Skeletal muscle tissue (tissue), 4 donors: ENCODE data around the gene P4HB. TPM values are rescaled to one million over a fixed set of nuclear protein-coding genes. Genes with fewer than 3 reads are reported as not detected.

Experiments used
- H3K27ac ChIP-seq: one replicate; pipeline ENCODE4 v1.7.0; 2013; ENCODE audit warnings: mild to moderate bottlenecking, low read depth, low read length, inconsistent platforms
- H3K27me3 ChIP-seq, 3 donors: one replicate each; pipeline ENCODE4 v1.7.0; 2013; ENCODE audit warnings: low read length in 3 of 3; ENCODE audit not compliant: control insufficient read depth in 3 of 3, insufficient read depth in 3 of 3
- H3K36me3 ChIP-seq, 3 donors: one replicate each; pipeline ENCODE4 v1.7.0; 2013; ENCODE audit warnings: low read length in 3 of 3; ENCODE audit not compliant: control insufficient read depth in 3 of 3, insufficient read depth in 3 of 3
- H3K4me1 ChIP-seq, 3 donors: one replicate each; pipeline ENCODE4 v1.7.0; 2013; ENCODE audit warnings: low read length in 3 of 3, mild to moderate bottlenecking in 3 of 3; ENCODE audit not compliant: control insufficient read depth in 3 of 3, insufficient read depth in 3 of 3
- H3K4me3 ChIP-seq, 3 donors: one replicate each; pipeline ENCODE4 v1.7.0; 2013; ENCODE audit warnings: low read length in 3 of 3
- H3K9ac ChIP-seq, 3 donors: one replicate each; pipeline ENCODE4 v1.7.0; 2013; ENCODE audit warnings: low read length in 3 of 3, mild to moderate bottlenecking in 3 of 3, moderate library complexity in 2 of 3, low read depth in 1 of 3
- H3K9me3 ChIP-seq, 3 donors: one replicate each; pipeline ENCODE4 v1.7.0; 2013; ENCODE audit warnings: low read length in 3 of 3; ENCODE audit not compliant: control insufficient read depth in 3 of 3
- total RNA-seq: library from RNA; depleted of rRNA; stranded (reverse); fragments of >200 nt; gene quantifications from one replicate; pipeline ENCODE4 v1.2.3, GENCODE V29; 2014
- donor health status: Osteomylitis.

Gene P4HB
- total RNA-seq, 1 donor from 2014 or later: 264 TPM

GRCh38 chr17:81846743-81847689 lies 13.3 kb downstream of the P4HB start:
- peaks cover 50 to 61% (median 57%) of the 10 kb centered on the region in 3 donors for H3K36me3 ChIP-seq
- no peak overlapping the region for H3K4me3 ChIP-seq

GRCh38 chr17:81845881-81846742 lies 14.2 kb downstream of the P4HB start:
- Histone ChIP-seq H3K9me3 (no peaks in the 10 kb centered on the region), H3K27me3 (no peaks in the 10 kb centered on the region), H3K4me1 (peaks cover 16 to 24% (median 22%) of the 10 kb centered on the region in 3 donors), H3K27ac (no peak overlapping the region), H3K4me3 (no peak overlapping the region), H3K9ac (peak overlapping the region in 1 of 3 donors; percentile 3), H3K36me3 (peaks cover 41 to 52% (median 48%) of the 10 kb centered on the region in 3 donors)

More at GRCh38 chr17:81846743-81847689, 13.3 kb downstream of the P4HB start:
- H3K9me3 ChIP-seq: no peaks in the 10 kb centered on the region
- H3K4me1 ChIP-seq: peaks cover 9 to 15% (median 13%) of the 10 kb centered on the region in 3 donors
- H3K27me3 ChIP-seq: no peaks in the 10 kb centered on the region
- no peak overlapping the region for H3K27ac ChIP-seq
- H3K9ac ChIP-seq: no peak overlapping the region

- H3K9me3 ChIP-seq: no peaks in the 10 kb centered on the region
- no peak overlapping the region for H3K9ac ChIP-seq
- no peaks in the 10 kb centered on the region for H3K27me3 ChIP-seq
- peaks cover 40 to 50% (median 48%) of the 10 kb centered on the region in 3 donors for H3K36me3 ChIP-seq
- H3K4me1 ChIP-seq: peaks cover 20 to 31% (median 30%) of the 10 kb centered on the region in 3 donors
- no peak overlapping the region for H3K4me3 ChIP-seq
- no peak overlapping the region for H3K27ac ChIP-seq
Measured at GRCh38 chr17:81845361-81845760, 15.0 kb downstream of the P4HB start.

- H3K9me3 ChIP-seq: no peaks in the 10 kb centered on the region
- H3K27me3 ChIP-seq: no peaks in the 10 kb centered on the region
- H3K4me3 ChIP-seq: no peak overlapping the region
- no peak overlapping the region for H3K9ac ChIP-seq
- H3K4me1 ChIP-seq: peaks cover 24 to 36% (median 34%) of the 10 kb centered on the region in 3 donors
- peaks cover 40 to 50% (median 48%) of the 10 kb centered on the region in 3 donors for H3K36me3 ChIP-seq
- no peak overlapping the region for H3K27ac ChIP-seq
Measured at GRCh38 chr17:81844887-81845286, 15.4 kb downstream of the P4HB start.

GRCh38 chr17:81844327-81844851 lies 15.9 kb downstream of the P4HB start:
- no peak overlapping the region for H3K27ac ChIP-seq
- H3K4me3 ChIP-seq: no peak overlapping the region
- H3K27me3 ChIP-seq: no peaks in the 10 kb centered on the region
- H3K36me3 ChIP-seq: peaks cover 40 to 50% (median 48%) of the 10 kb centered on the region in 3 donors
- H3K4me1 ChIP-seq: peaks cover 25 to 40% (median 39%) of the 10 kb centered on the region in 3 donors
- H3K9ac ChIP-seq: no peak overlapping the region
- no peaks in the 10 kb centered on the region for H3K9me3 ChIP-seq

GRCh38 chr17:81843713-81844326 lies 16.5 kb downstream of the P4HB start:
- H3K27ac ChIP-seq: peak overlapping the region; percentile 39
- H3K4me3 ChIP-seq: no peak overlapping the region
- H3K27me3 ChIP-seq: no peaks in the 10 kb centered on the region
- H3K9me3 ChIP-seq: no peaks in the 10 kb centered on the region
- peaks cover 31 to 45% (median 44%) of the 10 kb centered on the region in 3 donors for H3K4me1 ChIP-seq
- H3K9ac ChIP-seq: no peak overlapping the region
- peaks cover 40 to 50% (median 48%) of the 10 kb centered on the region in 3 donors for H3K36me3 ChIP-seq

- H3K27me3 ChIP-seq: no peaks in the 10 kb centered on the region
- peaks cover 33 to 51% (median 51%) of the 10 kb centered on the region in 3 donors for H3K4me1 ChIP-seq
- peak overlapping the region in 2 of 3 donors; percentile 28 to 90 for H3K9ac ChIP-seq
- peaks cover 40 to 48% (median 47%) of the 10 kb centered on the region in 3 donors for H3K36me3 ChIP-seq
- no peaks in the 10 kb centered on the region for H3K9me3 ChIP-seq
- H3K27ac ChIP-seq: peak overlapping the region; percentile 39
- no peak overlapping the region for H3K4me3 ChIP-seq
Measured at GRCh38 chr17:81842725-81843504, 17.4 kb downstream of the P4HB start.

GRCh38 chr17:81842378-81842724 lies 18.0 kb downstream of the P4HB start:
- Histone ChIP-seq H3K36me3 (peaks cover 38 to 46% (median 46%) of the 10 kb centered on the region in 3 donors), H3K9ac (peak overlapping the region in 2 of 3 donors; percentile 4 to 90), H3K27me3 (no peaks in the 10 kb centered on the region), H3K4me3 (no peak overlapping the region), H3K9me3 (no peaks in the 10 kb centered on the region), H3K27ac (peak overlapping the region; percentile 39), H3K4me1 (peaks cover 35 to 57% (median 56%) of the 10 kb centered on the region in 3 donors)
